GM23338 (cell line): ENCODE data around the gene ARMCX6. TPM values are rescaled to one million over a fixed set of nuclear protein-coding genes. Genes with fewer than 3 reads are reported as not detected.

Experiments used
- ATAC-seq: fragments of 200-7000 bp; cut with Tn5 transposase; 3 replicates; pipeline ENCODE4 v1.9.1; 2020
- DNase-seq: peaks from one replicate; pipeline ENCODE4 v3.0.0-alpha.2; 2015; ENCODE audit warnings: low spot score
- H2AFZ ChIP-seq: fragments of 200-600 bp; sonication (generic); 2 replicates; pipeline ENCODE4 v1.8.0; 2016; ENCODE audit warnings: antibody characterized with exemption, mild to moderate bottlenecking, moderate library complexity
- H3F3A ChIP-seq: fragments of 200-600 bp; sonication (generic); replicated peaks from 2 replicates; pipeline ENCODE4 v1.8.0; 2017; ENCODE audit warnings: antibody characterized with exemption, mixed run types, low read depth
- H3K27ac ChIP-seq: fragments of 200-600 bp; sonication (generic); 2 replicates; pipeline ENCODE4 v1.6.1; 2016; ENCODE audit warnings: low read depth
- H3K27me3 ChIP-seq: fragments of 200-600 bp; sonication (generic); 2 replicates; pipeline ENCODE4 v1.8.0; 2016; ENCODE audit warnings: mild to moderate bottlenecking, mixed run types, moderate library complexity; ENCODE audit not compliant: insufficient read depth
- H3K36me3 ChIP-seq: fragments of 200-600 bp; sonication (generic); 2 replicates; pipeline ENCODE4 v1.8.0; 2016; ENCODE audit warnings: mild to moderate bottlenecking; ENCODE audit not compliant: insufficient read depth
- H3K4me1 ChIP-seq: fragments of 200-600 bp; sonication (generic); 2 replicates; pipeline ENCODE4 v1.8.0; 2016; ENCODE audit warnings: mild to moderate bottlenecking, moderate library complexity; ENCODE audit not compliant: insufficient read depth
- H3K4me2 ChIP-seq: fragments of 200-600 bp; sonication (generic); 2 replicates; pipeline ENCODE4 v1.7.1; 2017; ENCODE audit warnings: mixed run types
- H3K4me3 ChIP-seq: fragments of 200-600 bp; sonication (generic); 2 replicates; pipeline ENCODE4 v1.6.1; 2016; ENCODE audit warnings: mixed run types
- H3K79me2 ChIP-seq: fragments of 200-600 bp; sonication (generic); replicated peaks from 2 replicates; pipeline ENCODE4 v1.8.0; 2017; ENCODE audit warnings: mild to moderate bottlenecking; ENCODE audit not compliant: insufficient read depth
- H3K9me2 ChIP-seq: fragments of 200-600 bp; sonication (generic); 2 replicates; pipeline ENCODE4 v1.8.0; 2017; ENCODE audit not compliant: insufficient read depth
- H4K20me1 ChIP-seq: fragments of 200-600 bp; sonication (generic); replicated peaks from 2 replicates; pipeline ENCODE4 v1.8.0; 2017; ENCODE audit warnings: mild to moderate bottlenecking; ENCODE audit not compliant: insufficient read depth
- H3K27ac Mint-ChIP-seq: 2 replicates; pipeline ENCODE4 v1.8.0; 2020; ENCODE audit warnings: inconsistent platforms, mild to moderate bottlenecking, moderate library complexity, mixed read lengths
- H3K27me3 Mint-ChIP-seq: 3 replicates; pipeline ENCODE4 v1.8.0; 2022; ENCODE audit warnings: low read depth, mild to moderate bottlenecking, moderate library complexity, mixed read lengths, inconsistent platforms; ENCODE audit not compliant: insufficient read depth, poor library complexity
- H3K36me3 Mint-ChIP-seq: 3 replicates; pipeline ENCODE4 v1.8.0; 2021; ENCODE audit warnings: low read depth, mild to moderate bottlenecking, inconsistent platforms, moderate library complexity, mixed read lengths
- H3K4me1 Mint-ChIP-seq: 3 replicates; pipeline ENCODE4 v1.8.0; 2020; ENCODE audit warnings: mild to moderate bottlenecking, inconsistent platforms, mixed read lengths
- H3K4me3 Mint-ChIP-seq: 3 replicates; pipeline ENCODE4 v1.8.0; 2021; ENCODE audit warnings: moderate library complexity, mild to moderate bottlenecking, inconsistent platforms, mixed read lengths
- H3K9me3 Mint-ChIP-seq: 3 replicates; pipeline ENCODE4 v1.8.0; 2020; ENCODE audit warnings: moderate library complexity, mild to moderate bottlenecking, inconsistent platforms, mixed read lengths
- ETS1 ChIP-seq: IDR thresholded peaks from 2 replicates; pipeline ENCODE4 v1.6.1; 2016; ENCODE audit warnings: antibody characterized with exemption
- JUNB ChIP-seq: IDR thresholded peaks from one replicate; pipeline ENCODE4 v1.6.1; 2016; ENCODE audit warnings: antibody characterized with exemption; ENCODE audit not compliant: unreplicated experiment
- POLR2AphosphoS5 ChIP-seq: IDR thresholded peaks from 2 replicates; pipeline ENCODE4 v1.6.1; 2016; ENCODE audit warnings: antibody characterized with exemption, low read depth
- ZNF114 ChIP-seq: fragments of 250-450 bp; sonication (Bioruptor Pico); IDR thresholded peaks from 2 replicates; pipeline ENCODE4 v1.5.0; 2020; ENCODE audit warnings: mild to moderate bottlenecking, moderate library complexity
- ZNF331 ChIP-seq: fragments of 250-450 bp; sonication (Bioruptor Pico); IDR thresholded peaks from 2 replicates; pipeline ENCODE4 v1.5.0; 2020; ENCODE audit warnings: low read depth, mild to moderate bottlenecking, moderate library complexity
- polyA plus RNA-seq: library from polyadenylated mRNA; unstranded; fragments of >200 nt; fragmentation: Nextera tagmentation; extraction: Ambion mirVana; gene quantifications from 2 replicates; pipeline ENCODE4 v1.2.1, GENCODE V29; 2016
- total RNA-seq: library from RNA; depleted of rRNA; stranded (reverse); fragments of >200 nt; shearing (Covaris generic); gene quantifications from 2 replicates; pipeline ENCODE4 v1.2.3, GENCODE V29; 2014
- TF ChIP-seq, protein P1 (sequence below): fragments of 250-450 bp; sonication (Bioruptor Pico); IDR thresholded peaks from 2 replicates; pipeline ENCODE4 v1.5.0; 2020; ENCODE audit warnings: mild to moderate bottlenecking, moderate library complexity
- TF ChIP-seq, protein P2 (sequence below), 2 experiments: fragments of 200-600 bp in 1 of 2; sonication (generic) in 1 of 2; conservative IDR thresholded peaks; 2 replicates each; pipeline versions ENCODE4 v1.5.1 to v1.6.1; 2016 to 2017; ENCODE audit warnings: antibody characterized with exemption in 2 of 2, low read depth in 2 of 2, mild to moderate bottlenecking in 2 of 2, moderate library complexity in 1 of 2

Gene ARMCX6
- total and polyA plus RNA-seq, 2 experiments from 2014 or later: 23.8 to 27.0 TPM

DNA sequence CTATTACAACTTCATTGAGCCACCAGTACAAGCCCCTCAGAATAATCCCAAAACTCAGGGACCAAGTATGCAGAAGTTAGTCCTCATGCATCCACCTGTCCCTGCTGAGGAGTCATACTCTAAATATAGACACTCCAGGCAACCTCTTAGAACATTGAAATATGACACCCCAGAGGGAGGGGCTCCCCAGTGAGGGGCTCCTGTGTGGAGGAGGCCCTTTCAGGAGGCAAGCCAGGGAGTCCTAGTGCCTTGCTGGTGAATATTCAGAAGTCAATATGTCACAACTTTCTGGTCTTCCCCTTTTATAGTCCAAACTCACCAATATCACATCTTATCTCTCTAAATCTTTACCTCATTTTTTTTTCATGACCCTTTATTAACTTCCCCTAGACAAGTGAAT, 1.6 kb upstream of the ARMCX6 start:
- TF ChIP-seq, protein P1, sequence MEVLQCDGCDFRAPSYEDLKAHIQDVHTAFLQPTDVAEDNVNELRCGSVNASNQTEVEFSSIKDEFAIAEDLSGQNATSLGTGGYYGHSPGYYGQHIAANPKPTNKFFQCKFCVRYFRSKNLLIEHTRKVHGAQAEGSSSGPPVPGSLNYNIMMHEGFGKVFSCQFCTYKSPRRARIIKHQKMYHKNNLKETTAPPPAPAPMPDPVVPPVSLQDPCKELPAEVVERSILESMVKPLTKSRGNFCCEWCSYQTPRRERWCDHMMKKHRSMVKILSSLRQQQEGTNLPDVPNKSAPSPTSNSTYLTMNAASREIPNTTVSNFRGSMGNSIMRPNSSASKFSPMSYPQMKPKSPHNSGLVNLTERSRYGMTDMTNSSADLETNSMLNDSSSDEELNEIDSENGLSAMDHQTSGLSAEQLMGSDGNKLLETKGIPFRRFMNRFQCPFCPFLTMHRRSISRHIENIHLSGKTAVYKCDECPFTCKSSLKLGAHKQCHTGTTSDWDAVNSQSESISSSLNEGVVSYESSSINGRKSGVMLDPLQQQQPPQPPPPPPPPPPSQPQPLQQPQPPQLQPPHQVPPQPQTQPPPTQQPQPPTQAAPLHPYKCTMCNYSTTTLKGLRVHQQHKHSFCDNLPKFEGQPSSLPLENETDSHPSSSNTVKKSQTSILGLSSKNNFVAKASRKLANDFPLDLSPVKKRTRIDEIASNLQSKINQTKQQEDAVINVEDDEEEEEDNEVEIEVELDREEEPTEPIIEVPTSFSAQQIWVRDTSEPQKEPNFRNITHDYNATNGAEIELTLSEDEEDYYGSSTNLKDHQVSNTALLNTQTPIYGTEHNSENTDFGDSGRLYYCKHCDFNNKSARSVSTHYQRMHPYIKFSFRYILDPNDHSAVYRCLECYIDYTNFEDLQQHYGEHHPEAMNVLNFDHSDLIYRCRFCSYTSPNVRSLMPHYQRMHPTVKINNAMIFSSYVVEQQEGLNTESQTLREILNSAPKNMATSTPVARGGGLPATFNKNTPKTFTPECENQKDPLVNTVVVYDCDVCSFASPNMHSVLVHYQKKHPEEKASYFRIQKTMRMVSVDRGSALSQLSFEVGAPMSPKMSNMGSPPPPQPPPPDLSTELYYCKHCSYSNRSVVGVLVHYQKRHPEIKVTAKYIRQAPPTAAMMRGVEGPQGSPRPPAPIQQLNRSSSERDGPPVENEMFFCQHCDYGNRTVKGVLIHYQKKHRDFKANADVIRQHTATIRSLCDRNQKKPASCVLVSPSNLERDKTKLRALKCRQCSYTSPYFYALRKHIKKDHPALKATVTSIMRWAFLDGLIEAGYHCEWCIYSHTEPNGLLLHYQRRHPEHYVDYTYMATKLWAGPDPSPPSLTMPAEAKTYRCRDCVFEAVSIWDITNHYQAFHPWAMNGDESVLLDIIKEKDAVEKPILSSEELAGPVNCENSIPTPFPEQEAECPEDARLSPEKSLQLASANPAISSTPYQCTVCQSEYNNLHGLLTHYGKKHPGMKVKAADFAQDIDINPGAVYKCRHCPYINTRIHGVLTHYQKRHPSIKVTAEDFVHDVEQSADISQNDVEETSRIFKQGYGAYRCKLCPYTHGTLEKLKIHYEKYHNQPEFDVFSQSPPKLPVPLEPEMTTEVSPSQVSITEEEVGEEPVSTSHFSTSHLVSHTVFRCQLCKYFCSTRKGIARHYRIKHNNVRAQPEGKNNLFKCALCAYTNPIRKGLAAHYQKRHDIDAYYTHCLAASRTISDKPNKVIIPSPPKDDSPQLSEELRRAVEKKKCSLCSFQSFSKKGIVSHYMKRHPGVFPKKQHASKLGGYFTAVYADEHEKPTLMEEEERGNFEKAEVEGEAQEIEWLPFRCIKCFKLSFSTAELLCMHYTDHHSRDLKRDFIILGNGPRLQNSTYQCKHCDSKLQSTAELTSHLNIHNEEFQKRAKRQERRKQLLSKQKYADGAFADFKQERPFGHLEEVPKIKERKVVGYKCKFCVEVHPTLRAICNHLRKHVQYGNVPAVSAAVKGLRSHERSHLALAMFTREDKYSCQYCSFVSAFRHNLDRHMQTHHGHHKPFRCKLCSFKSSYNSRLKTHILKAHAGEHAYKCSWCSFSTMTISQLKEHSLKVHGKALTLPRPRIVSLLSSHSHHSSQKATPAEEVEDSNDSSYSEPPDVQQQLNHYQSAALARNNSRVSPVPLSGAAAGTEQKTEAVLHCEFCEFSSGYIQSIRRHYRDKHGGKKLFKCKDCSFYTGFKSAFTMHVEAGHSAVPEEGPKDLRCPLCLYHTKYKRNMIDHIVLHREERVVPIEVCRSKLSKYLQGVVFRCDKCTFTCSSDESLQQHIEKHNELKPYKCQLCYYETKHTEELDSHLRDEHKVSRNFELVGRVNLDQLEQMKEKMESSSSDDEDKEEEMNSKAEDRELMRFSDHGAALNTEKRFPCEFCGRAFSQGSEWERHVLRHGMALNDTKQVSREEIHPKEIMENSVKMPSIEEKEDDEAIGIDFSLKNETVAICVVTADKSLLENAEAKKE (CRISPR knock-in tag): no peak
- TF ChIP-seq ZNF331 (CRISPR knock-in tag): no peak
- TF ChIP-seq POLR2AphosphoS5: no peak
- TF ChIP-seq JUNB: no peak
- no peak for TF ChIP-seq ETS1
- TF ChIP-seq, protein P2, sequence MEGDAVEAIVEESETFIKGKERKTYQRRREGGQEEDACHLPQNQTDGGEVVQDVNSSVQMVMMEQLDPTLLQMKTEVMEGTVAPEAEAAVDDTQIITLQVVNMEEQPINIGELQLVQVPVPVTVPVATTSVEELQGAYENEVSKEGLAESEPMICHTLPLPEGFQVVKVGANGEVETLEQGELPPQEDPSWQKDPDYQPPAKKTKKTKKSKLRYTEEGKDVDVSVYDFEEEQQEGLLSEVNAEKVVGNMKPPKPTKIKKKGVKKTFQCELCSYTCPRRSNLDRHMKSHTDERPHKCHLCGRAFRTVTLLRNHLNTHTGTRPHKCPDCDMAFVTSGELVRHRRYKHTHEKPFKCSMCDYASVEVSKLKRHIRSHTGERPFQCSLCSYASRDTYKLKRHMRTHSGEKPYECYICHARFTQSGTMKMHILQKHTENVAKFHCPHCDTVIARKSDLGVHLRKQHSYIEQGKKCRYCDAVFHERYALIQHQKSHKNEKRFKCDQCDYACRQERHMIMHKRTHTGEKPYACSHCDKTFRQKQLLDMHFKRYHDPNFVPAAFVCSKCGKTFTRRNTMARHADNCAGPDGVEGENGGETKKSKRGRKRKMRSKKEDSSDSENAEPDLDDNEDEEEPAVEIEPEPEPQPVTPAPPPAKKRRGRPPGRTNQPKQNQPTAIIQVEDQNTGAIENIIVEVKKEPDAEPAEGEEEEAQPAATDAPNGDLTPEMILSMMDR (conservative IDR thresholded peaks at IDR 0.05; ENCODE audit: low read depth in 2 of 2): no peak
- TF ChIP-seq ZNF114 (CRISPR knock-in tag): no peak
- peaks cover 44% of the 10 kb centered on the region for H3K4me1 Mint-ChIP-seq

More for the DNA sequence above, 1.6 kb upstream of the ARMCX6 start:
- peak overlapping the region; percentile 25 for H3K4me2 ChIP-seq
- ATAC-seq: peak; percentile 22
- H3K27ac Mint-ChIP-seq: no peak overlapping the region; the same call in 1 of the 2 replicates
- H3F3A ChIP-seq: no peaks in the 10 kb centered on the region
- peak overlapping the region; percentile 40; the same call in 2 of the 3 replicates for H3K4me3 Mint-ChIP-seq
- H3K36me3 Mint-ChIP-seq: peaks cover 11% of the 10 kb centered on the region
- H3K36me3 ChIP-seq: no peaks in the 10 kb centered on the region
- no peak overlapping the region for H3K4me3 ChIP-seq
- DNase-seq: peak; percentile 63
- no peaks in the 10 kb centered on the region for H4K20me1 ChIP-seq
- no peaks in the 10 kb centered on the region for H3K9me3 Mint-ChIP-seq
- H3K27me3 ChIP-seq: no peaks in the 10 kb centered on the region
- H2AFZ ChIP-seq: no peak overlapping the region
- no peaks in the 10 kb centered on the region for H3K79me2 ChIP-seq
- peaks cover 7% of the 10 kb centered on the region for H3K27me3 Mint-ChIP-seq
- no peak overlapping the region for H3K27ac ChIP-seq
- H3K9me2 ChIP-seq: no peaks in the 10 kb centered on the region
- peaks cover 28% of the 10 kb centered on the region for H3K4me1 ChIP-seq
